Caco-2 (cell line): ENCODE results near the gene NETO1. TPM values are rescaled to one million over a fixed set of nuclear protein-coding genes. Genes with fewer than 3 reads are reported as not detected.

Experiments
- BruUV-seq: library from RNA; stranded (reverse); fragments of 400-500 nt; replicated peaks from 2 replicates; lab custom pipeline; 2021; lab: Mats Ljungman, UMichigan
- CTCF ChIA-PET: fragments of 300-600 bp; sonication (Branson Sonifier 250); formaldehyde crosslinking; loops from one replicate; lab custom pipeline; 2022; ENCODE audit warnings: antibody characterized with exemption; lab: Charles Lee
- POLR2A ChIA-PET: fragments of 300-600 bp; sonication (Branson Sonifier 250); formaldehyde crosslinking; loops from one replicate; lab custom pipeline; 2022; ENCODE audit warnings: antibody characterized with exemption; lab: Charles Lee
- DNase-seq, 2 experiments: peaks; one replicate each; pipeline versions ENCODE4 v3.0.0 to v3.0.0-alpha.2; 2020 to 2022
- H3K27me3 ChIP-seq: replicated peaks from 2 replicates; pipeline ENCODE4 v1.6.0; 2011; ENCODE audit warnings: low read length; ENCODE audit not compliant: control insufficient read depth, insufficient read depth
- H3K36me3 ChIP-seq: 2 replicates; pipeline ENCODE4 v1.5.1; 2011; ENCODE audit warnings: low read length; ENCODE audit not compliant: control insufficient read depth, insufficient read depth
- H3K4me1 ChIP-seq: fragments of 250-450 bp; sonication (Bioruptor Pico); 2 replicates; pipeline ENCODE4 v1.5.1; 2020; ENCODE audit warnings: mild to moderate bottlenecking
- H3K4me3 ChIP-seq: 2 replicates; pipeline ENCODE4 v1.5.1; 2011; ENCODE audit warnings: low read depth, mild to moderate bottlenecking, control low read depth, low read length
- H3K9me3 ChIP-seq: fragments of 250-450 bp; sonication (Bioruptor Pico); 2 replicates; pipeline ENCODE4 v1.5.1; 2020; ENCODE audit warnings: mild to moderate bottlenecking, moderate library complexity
- H3K27ac Mint-ChIP-seq: one replicate; pipeline ENCODE4 v1.8.0; 2022; ENCODE audit warnings: mixed read lengths; ENCODE audit not compliant: unreplicated experiment
- H3K27me3 Mint-ChIP-seq: one replicate; pipeline ENCODE4 v1.8.0; 2022; ENCODE audit warnings: mixed read lengths; ENCODE audit not compliant: insufficient read depth, unreplicated experiment
- H3K36me3 Mint-ChIP-seq: one replicate; pipeline ENCODE4 v1.8.0; 2022; ENCODE audit warnings: mild to moderate bottlenecking, mixed read lengths; ENCODE audit not compliant: insufficient read depth, unreplicated experiment
- H3K4me1 Mint-ChIP-seq: one replicate; pipeline ENCODE4 v1.8.0; 2022; ENCODE audit warnings: low read depth, mixed read lengths; ENCODE audit not compliant: unreplicated experiment
- H3K4me3 Mint-ChIP-seq: one replicate; pipeline ENCODE4 v1.8.0; 2022; ENCODE audit warnings: mild to moderate bottlenecking, moderate library complexity, mixed read lengths; ENCODE audit not compliant: unreplicated experiment
- H3K9me3 Mint-ChIP-seq: one replicate; pipeline ENCODE4 v1.8.0; 2022; ENCODE audit warnings: mixed read lengths; ENCODE audit not compliant: unreplicated experiment
- intact Hi-C: fragments of 100-400 bp; cut with micrococcal nuclease; formaldehyde crosslinking; loops from one replicate; pipeline ENCODE4 v1.10.0; 2022; ENCODE audit not compliant: unreplicated experiment
- total RNA-seq: library from RNA; stranded (reverse); gene quantifications from 2 replicates; pipeline ENCODE4 v1.2.3, GENCODE V29; 2022
- TF ChIP-seq, protein P1 (sequence below), 2 experiments: fragments of 200-600 bp in 1 of 2; IDR thresholded peaks; 1 replicate in 1 of 2; 2 replicates in 1 of 2; pipeline versions ENCODE4 v1.5.1 to v1.8.0; 2011 to 2022; ENCODE audit warnings: antibody characterized with exemption in 1 of 2, control low read depth in 1 of 2, inconsistent platforms in 1 of 2, low read depth in 1 of 2, low read length in 1 of 2, mild to moderate bottlenecking in 1 of 2, moderate library complexity in 1 of 2; ENCODE audit not compliant: insufficient read depth in 1 of 2, severe bottlenecking in 1 of 2, unreplicated experiment in 1 of 2

NETO1 gene
- total RNA-seq, 1 experiment from 2014 or later: not detected

DNA sequence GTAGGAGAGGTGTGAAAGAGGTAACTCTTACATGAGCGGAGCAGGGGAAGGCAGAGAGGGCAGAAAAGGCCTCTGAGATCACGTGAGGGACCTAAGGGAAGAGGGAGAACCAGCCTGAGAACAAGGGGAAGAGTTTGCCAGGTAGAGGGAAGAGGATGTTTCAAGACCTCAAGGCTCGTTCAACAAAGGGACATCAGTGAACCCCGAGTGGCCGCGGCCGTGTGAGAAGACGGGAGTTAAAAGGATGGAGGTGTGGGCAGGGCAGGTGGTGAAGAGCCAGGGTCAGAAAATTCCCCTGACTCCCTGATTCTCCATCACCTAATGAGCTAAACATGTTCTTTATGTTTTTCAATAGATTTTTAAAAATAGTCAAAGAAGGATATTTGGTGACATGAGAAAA is 44.4 kb downstream of the NETO1 start:
- Mint-ChIP-seq H3K4me3 (no peak overlapping the region), H3K4me1 (no peaks in the 10 kb centered on the region), H3K27ac (no peak overlapping the region), H3K36me3 (no peaks in the 10 kb centered on the region), H3K27me3 (peaks cover 7% of the 10 kb centered on the region), H3K9me3 (no peaks in the 10 kb centered on the region)
- Histone ChIP-seq H3K36me3 (no peaks in the 10 kb centered on the region), H3K27me3 (no peaks in the 10 kb centered on the region), H3K9me3 (no peaks in the 10 kb centered on the region), H3K4me3 (no peak overlapping the region), H3K4me1 (no peaks in the 10 kb centered on the region)
- no peak for DNase-seq
- POLR2A ChIA-PET: no interaction called here
- TF ChIP-seq, protein P1, sequence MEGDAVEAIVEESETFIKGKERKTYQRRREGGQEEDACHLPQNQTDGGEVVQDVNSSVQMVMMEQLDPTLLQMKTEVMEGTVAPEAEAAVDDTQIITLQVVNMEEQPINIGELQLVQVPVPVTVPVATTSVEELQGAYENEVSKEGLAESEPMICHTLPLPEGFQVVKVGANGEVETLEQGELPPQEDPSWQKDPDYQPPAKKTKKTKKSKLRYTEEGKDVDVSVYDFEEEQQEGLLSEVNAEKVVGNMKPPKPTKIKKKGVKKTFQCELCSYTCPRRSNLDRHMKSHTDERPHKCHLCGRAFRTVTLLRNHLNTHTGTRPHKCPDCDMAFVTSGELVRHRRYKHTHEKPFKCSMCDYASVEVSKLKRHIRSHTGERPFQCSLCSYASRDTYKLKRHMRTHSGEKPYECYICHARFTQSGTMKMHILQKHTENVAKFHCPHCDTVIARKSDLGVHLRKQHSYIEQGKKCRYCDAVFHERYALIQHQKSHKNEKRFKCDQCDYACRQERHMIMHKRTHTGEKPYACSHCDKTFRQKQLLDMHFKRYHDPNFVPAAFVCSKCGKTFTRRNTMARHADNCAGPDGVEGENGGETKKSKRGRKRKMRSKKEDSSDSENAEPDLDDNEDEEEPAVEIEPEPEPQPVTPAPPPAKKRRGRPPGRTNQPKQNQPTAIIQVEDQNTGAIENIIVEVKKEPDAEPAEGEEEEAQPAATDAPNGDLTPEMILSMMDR (IDR thresholded peaks at IDR 0.05; ENCODE audit: insufficient read depth in 1 of 2, low read depth in 1 of 2, low read length in 1 of 2, severe bottlenecking in 1 of 2, unreplicated experiment in 1 of 2): no peak
- BruUV-seq: no TSS peak
- CTCF ChIA-PET: no interaction called here
- intact Hi-C loops: no loop called here

DNA sequence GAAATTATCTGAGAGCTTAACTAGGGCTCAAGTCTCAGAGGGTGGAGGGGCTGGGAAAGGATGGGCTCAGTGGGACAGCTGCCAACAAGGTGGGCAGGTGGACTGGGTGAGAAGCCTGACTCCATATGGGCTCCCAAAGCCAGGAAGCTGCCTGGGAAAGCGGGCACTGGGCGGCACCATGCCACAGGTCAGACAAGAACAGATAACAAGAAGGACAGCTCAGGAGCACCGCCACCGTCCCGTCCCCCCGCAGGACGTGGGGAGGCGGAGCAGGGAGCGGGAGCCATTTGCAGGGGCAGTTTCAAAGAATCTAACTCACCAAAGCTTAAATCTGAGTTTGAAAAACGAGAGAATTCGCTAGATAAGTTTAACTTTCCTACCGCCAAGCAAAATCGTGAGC is 45.6 kb downstream of the NETO1 start:
- POLR2A ChIA-PET: no interaction called here
- Mint-ChIP-seq H3K27ac (no peak overlapping the region), H3K4me1 (no peaks in the 10 kb centered on the region)

GRCh38 chr18:72820571-72820970 is 47.2 kb downstream of the NETO1 start:
- no peak overlapping the region for H3K27ac Mint-ChIP-seq
- H3K36me3 Mint-ChIP-seq: no peaks in the 10 kb centered on the region
- H3K4me1 ChIP-seq: no peaks in the 10 kb centered on the region
- peaks cover 7% of the 10 kb centered on the region for H3K27me3 Mint-ChIP-seq
- CTCF ChIA-PET: no interaction called here
- TF ChIP-seq, protein P1 (IDR thresholded peaks at IDR 0.05; ENCODE audit: insufficient read depth in 1 of 2, low read depth in 1 of 2, low read length in 1 of 2, severe bottlenecking in 1 of 2, unreplicated experiment in 1 of 2): no peak
- no peaks in the 10 kb centered on the region for H3K4me1 Mint-ChIP-seq
- no TSS peak for BruUV-seq
- H3K4me3 Mint-ChIP-seq: no peak overlapping the region
- POLR2A ChIA-PET: no interaction called here
- no peaks in the 10 kb centered on the region for H3K27me3 ChIP-seq
- no peak for DNase-seq
- no peak overlapping the region for H3K4me3 ChIP-seq
- H3K9me3 ChIP-seq: no peaks in the 10 kb centered on the region
- H3K9me3 Mint-ChIP-seq: no peaks in the 10 kb centered on the region
- H3K36me3 ChIP-seq: no peaks in the 10 kb centered on the region
- intact Hi-C loops: no loop called here

More for the DNA sequence above, 45.6 kb downstream of the NETO1 start:
- Histone ChIP-seq H3K4me3 (no peak overlapping the region), H3K9me3 (no peaks in the 10 kb centered on the region), H3K4me1 (no peaks in the 10 kb centered on the region), H3K27me3 (no peaks in the 10 kb centered on the region), H3K36me3 (no peaks in the 10 kb centered on the region)
- Mint-ChIP-seq H3K9me3 (no peaks in the 10 kb centered on the region), H3K4me3 (no peak overlapping the region), H3K27me3 (peaks cover 7% of the 10 kb centered on the region), H3K36me3 (no peaks in the 10 kb centered on the region)
- CTCF ChIA-PET: no interaction called here
- intact Hi-C loops: no loop called here
- no peak for DNase-seq
- TF ChIP-seq, protein P1 (IDR thresholded peaks at IDR 0.05; ENCODE audit: insufficient read depth in 1 of 2, low read depth in 1 of 2, low read length in 1 of 2, severe bottlenecking in 1 of 2, unreplicated experiment in 1 of 2): no peak
- no TSS peak for BruUV-seq
